H9 (cell line): ENCODE measurements around the gene RANBP9. TPM values are rescaled to one million over a fixed set of nuclear protein-coding genes. Genes with fewer than 3 reads are reported as not detected.

Source experiments
- DNase-seq: peaks from one replicate; pipeline ENCODE4 v3.0.0-alpha.2; 2017
- H2AFZ ChIP-seq: one replicate; pipeline ENCODE4 v1.6.1; 2013; ENCODE audit warnings: mild to moderate bottlenecking, low read length, control low read depth, moderate library complexity
- H2AK5ac ChIP-seq: 2 replicates; pipeline ENCODE4 v1.6.1; 2013; ENCODE audit warnings: low read length, control low read depth, mixed read lengths; ENCODE audit not compliant: insufficient read length
- H2BK120ac ChIP-seq: one replicate; pipeline ENCODE4 v1.6.1; 2013; ENCODE audit warnings: low read depth, mild to moderate bottlenecking, low read length, control low read depth, inconsistent platforms; ENCODE audit not compliant: poor library complexity, severe bottlenecking
- H2BK12ac ChIP-seq: 2 replicates; pipeline ENCODE4 v1.6.1; 2013; ENCODE audit warnings: low read length, control low read depth, mixed read lengths, low read depth; ENCODE audit not compliant: insufficient read length
- H2BK15ac ChIP-seq: 2 replicates; pipeline ENCODE4 v1.6.1; 2013; ENCODE audit warnings: low read depth, low read length, control low read depth
- H2BK20ac ChIP-seq: one replicate; pipeline ENCODE4 v1.6.1; 2013; ENCODE audit warnings: low read depth, mild to moderate bottlenecking, low read length, control low read depth, inconsistent platforms; ENCODE audit not compliant: poor library complexity, severe bottlenecking
- H2BK5ac ChIP-seq: 2 replicates; pipeline ENCODE4 v1.6.1; 2013; ENCODE audit warnings: low read length, control low read depth, mixed read lengths; ENCODE audit not compliant: insufficient read length
- H3K14ac ChIP-seq: 2 replicates; pipeline ENCODE4 v1.6.1; 2013; ENCODE audit warnings: low read length, control low read depth; ENCODE audit not compliant: insufficient read depth
- H3K18ac ChIP-seq: 2 replicates; pipeline ENCODE4 v1.6.1; 2013; ENCODE audit warnings: low read depth, mild to moderate bottlenecking, mixed read lengths, low read length, control low read depth; ENCODE audit not compliant: insufficient read length
- H3K23ac ChIP-seq: 2 replicates; pipeline ENCODE4 v1.6.1; 2013; ENCODE audit warnings: low read length, control low read depth, mixed read lengths, low read depth; ENCODE audit not compliant: insufficient read length
- H3K23me2 ChIP-seq: 2 replicates; pipeline ENCODE4 v1.6.1; 2013; ENCODE audit warnings: low read depth, mild to moderate bottlenecking, mixed read lengths, low read length, control low read depth; ENCODE audit not compliant: insufficient read length, poor library complexity, severe bottlenecking
- H3K27ac ChIP-seq: 2 replicates; pipeline ENCODE4 v1.5.1; 2013; ENCODE audit warnings: low read length, control low read depth, mixed read lengths, low read depth; ENCODE audit not compliant: insufficient read length
- H3K27me3 ChIP-seq: 2 replicates; pipeline ENCODE4 v1.6.1; 2013; ENCODE audit warnings: low read length, control low read depth, inconsistent platforms; ENCODE audit not compliant: insufficient read depth
- H3K4ac ChIP-seq: 2 replicates; pipeline ENCODE4 v1.6.1; 2013; ENCODE audit warnings: low read depth, mild to moderate bottlenecking, control low read depth, inconsistent platforms, low read length, moderate library complexity
- H3K4me1 ChIP-seq: 2 replicates; pipeline ENCODE4 v1.6.1; 2013; ENCODE audit warnings: low read length, control low read depth, inconsistent platforms; ENCODE audit not compliant: insufficient read depth
- H3K4me2 ChIP-seq: 2 replicates; pipeline ENCODE4 v1.6.1; 2013; ENCODE audit warnings: low read length, control low read depth, mixed read lengths; ENCODE audit not compliant: insufficient read length, insufficient read depth
- H3K56ac ChIP-seq: 2 replicates; pipeline ENCODE4 v1.6.1; 2013; ENCODE audit warnings: low read depth, mild to moderate bottlenecking, mixed read lengths, low read length, control low read depth; ENCODE audit not compliant: insufficient read length
- H3K79me1 ChIP-seq: 2 replicates; pipeline ENCODE4 v1.6.1; 2013; ENCODE audit warnings: low read depth, mild to moderate bottlenecking, moderate library complexity, low read length, control low read depth, inconsistent platforms; ENCODE audit not compliant: insufficient read depth, poor library complexity, severe bottlenecking
- H3K79me2 ChIP-seq: 2 replicates; pipeline ENCODE4 v1.6.1; 2013; ENCODE audit warnings: low read length, control low read depth, inconsistent platforms; ENCODE audit not compliant: insufficient read depth
- H3K9ac ChIP-seq: 2 replicates; pipeline ENCODE4 v1.6.1; 2013; ENCODE audit warnings: low read length, control low read depth, mixed read lengths; ENCODE audit not compliant: insufficient read length; ENCODE audit errors: extremely low read depth
- H3K9me3 ChIP-seq: one replicate; pipeline ENCODE4 v1.6.1; 2013; ENCODE audit warnings: low read depth, low read length, inconsistent platforms; ENCODE audit not compliant: control insufficient read depth
- H3T11ph ChIP-seq: one replicate; pipeline ENCODE4 v1.6.1; 2013; ENCODE audit warnings: mild to moderate bottlenecking, low read length, control low read depth, inconsistent platforms
- H4K20me1 ChIP-seq: one replicate; pipeline ENCODE4 v1.6.1; 2013; ENCODE audit not compliant: control insufficient read depth, insufficient read length, insufficient read depth
- H4K5ac ChIP-seq: 2 replicates; pipeline ENCODE4 v1.6.1; 2013; ENCODE audit warnings: low read depth, mild to moderate bottlenecking, mixed read lengths, low read length, control low read depth; ENCODE audit not compliant: insufficient read length
- H4K8ac ChIP-seq: replicated peaks from 2 replicates; pipeline ENCODE4 v1.6.1; 2013; ENCODE audit warnings: low read length, control low read depth, mixed read lengths, low read depth; ENCODE audit not compliant: insufficient read length
- H4K91ac ChIP-seq: 2 replicates; pipeline ENCODE4 v1.6.1; 2013; ENCODE audit warnings: low read depth, mild to moderate bottlenecking, moderate library complexity, mixed read lengths, low read length, control low read depth; ENCODE audit not compliant: insufficient read length
- H3K27ac Mint-ChIP-seq, 3 experiments: 2 replicates in 2 of 3; 3 replicates in 1 of 3; pipeline ENCODE4 v1.8.0; 2020 to 2021; ENCODE audit warnings: mixed read lengths in 3 of 3, mild to moderate bottlenecking in 1 of 3, moderate library complexity in 1 of 3
- H3K27me3 Mint-ChIP-seq: 2 replicates; pipeline ENCODE4 v1.8.0; 2021; ENCODE audit warnings: low read depth, mild to moderate bottlenecking, moderate library complexity, mixed read lengths
- H3K36me3 Mint-ChIP-seq, 3 experiments: 2 replicates in 2 of 3; 3 replicates in 1 of 3; pipeline ENCODE4 v1.8.0; 2020 to 2021; ENCODE audit warnings: low read depth in 3 of 3, mixed read lengths in 3 of 3; ENCODE audit not compliant: insufficient read depth in 1 of 3
- H3K4me1 Mint-ChIP-seq, 2 experiments: 2 replicates each; pipeline ENCODE4 v1.8.0; 2020; ENCODE audit warnings: mixed read lengths in 2 of 2
- H3K4me3 Mint-ChIP-seq, 2 experiments: 2 replicates in 1 of 2; 3 replicates in 1 of 2; pipeline ENCODE4 v1.8.0; 2020 to 2021; ENCODE audit warnings: mild to moderate bottlenecking in 2 of 2, mixed read lengths in 2 of 2, moderate library complexity in 1 of 2
- H3K9me3 Mint-ChIP-seq, 2 experiments: 2 replicates in 1 of 2; 3 replicates in 1 of 2; pipeline ENCODE4 v1.8.0; 2020; ENCODE audit warnings: mild to moderate bottlenecking in 2 of 2, mixed read lengths in 2 of 2, moderate library complexity in 1 of 2
- CTCF ChIP-seq: fragments of 200-600 bp; sonication (generic); conservative IDR thresholded peaks from 3 replicates; pipeline ENCODE4 v1.8.0; 2021; ENCODE audit warnings: antibody characterized with exemption, mild to moderate bottlenecking
- WGBS: extraction: QIAGEN DNeasy Blood & Tissue Kit; methylation state at CpG from one replicate; pipeline ENCODE4 v1.1.7; 2013; ENCODE audit warnings: missing lambda C conversion rate, low lambda C conversion rate, mixed read lengths; ENCODE audit not compliant: insufficient read length; ENCODE audit errors: extremely low coverage; 5-methylcytosine and 5-hydroxymethylcytosine counted together
- total RNA-seq: library from RNA; stranded (reverse); gene quantifications from 2 replicates; pipeline ENCODE4 v1.2.1, GENCODE V29; 2021

The RANBP9 gene
- total RNA-seq, 1 experiment from 2014 or later: 37.2 TPM

GRCh38 chr6:13589801-13590200, 121.8 kb downstream of the RANBP9 start:
- Histone ChIP-seq H2AK5ac (no peak overlapping the region), H3K4me1 (no peaks in the 10 kb centered on the region), H3K4me2 (no peak overlapping the region), H3T11ph (no peak overlapping the region), H4K91ac (no peak overlapping the region), H3K23me2 (no peaks in the 10 kb centered on the region), H2BK15ac (no peak overlapping the region), H4K20me1 (no peaks in the 10 kb centered on the region), H4K5ac (no peak overlapping the region), H3K4ac (no peak overlapping the region), H3K23ac (no peak overlapping the region), H2BK120ac (no peak overlapping the region), H2BK20ac (no peak overlapping the region), H3K18ac (no peak overlapping the region), H3K27me3 (no peaks in the 10 kb centered on the region), H2BK5ac (no peak overlapping the region), H2AFZ (no peak overlapping the region), H3K9ac (no peak overlapping the region), H4K8ac (no peak overlapping the region), H3K9me3 (no peaks in the 10 kb centered on the region), H3K79me2 (no peaks in the 10 kb centered on the region), H3K79me1 (no peaks in the 10 kb centered on the region), H3K56ac (no peak overlapping the region), H3K27ac (no peak overlapping the region), H2BK12ac (no peak overlapping the region), H3K14ac (no peak overlapping the region)
- DNase-seq: no peak
- no peaks in the 10 kb centered on the region for H3K27me3 Mint-ChIP-seq
- no peak overlapping the region for H3K4me3 Mint-ChIP-seq
- H3K27ac Mint-ChIP-seq: peak overlapping the region in 1 of 3 experiments; percentile 62; a peak in 1 of 7 replicates
- WGBS: no CpG with 5 or more reads among the region's 9 CpGs
- H3K36me3 Mint-ChIP-seq: peaks cover 7 to 36% (median 24%) of the 10 kb centered on the region in 3 experiments; a peak in 6 of 7 replicates
- no peaks in the 10 kb centered on the region for H3K4me1 Mint-ChIP-seq
- no peak for TF ChIP-seq CTCF
- no peaks in the 10 kb centered on the region for H3K9me3 Mint-ChIP-seq
